ENCODE measurements around the gene SGCA. TPM values are rescaled to one million over a fixed set of nuclear protein-coding genes. Genes with fewer than 3 reads are reported as not detected.

The SGCA gene
- total RNA-seq, 1 experiment from 2014 or later = 0.24 TPM

DNA sequence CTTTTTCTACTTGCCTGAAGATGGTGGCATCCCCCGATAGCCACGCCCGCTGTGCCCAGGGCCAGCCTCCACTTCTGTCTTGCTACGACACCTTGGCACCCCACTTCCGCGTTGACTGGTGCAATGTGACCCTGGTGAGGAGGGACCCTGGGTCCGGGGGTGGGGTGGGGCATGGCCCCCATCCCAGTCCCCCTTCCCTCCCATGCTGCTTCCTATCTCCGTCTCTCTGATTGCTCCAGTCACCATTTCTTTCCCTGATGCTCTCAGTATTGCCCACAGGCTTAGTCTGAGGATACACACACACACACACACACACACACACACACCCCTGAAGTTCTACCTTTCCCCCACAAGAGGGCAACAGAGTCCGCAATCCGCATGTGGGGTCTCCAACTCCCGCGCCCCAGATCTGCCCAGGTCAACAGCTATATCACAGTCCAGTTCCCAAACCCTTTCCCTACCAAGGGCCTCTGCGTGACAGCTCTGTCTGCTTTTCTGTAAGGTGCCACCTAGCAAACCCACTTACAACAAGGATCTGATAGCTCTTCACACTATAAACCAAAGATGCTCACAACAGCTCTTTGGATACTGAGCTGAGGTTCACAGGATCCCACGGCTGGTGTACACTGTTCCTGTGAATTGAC is 3.4 kb downstream of the SGCA start:
- peak; percentile 91 for DNase-seq
- Histone ChIP-seq H3K9ac (ENCODE audit: extremely low read depth, insufficient read length, low read length) (no peak overlapping the region), H3K79me1 (ENCODE audit: insufficient read depth, low read depth, low read length, poor library complexity, severe bottlenecking) (no peaks in the 10 kb centered on the region), H2BK15ac (ENCODE audit: low read depth, low read length) (no peak overlapping the region), H2BK120ac (ENCODE audit: low read depth, low read length, poor library complexity, severe bottlenecking) (no peak overlapping the region), H3K79me2 (ENCODE audit: insufficient read depth, low read length) (no peaks in the 10 kb centered on the region), H2BK5ac (ENCODE audit: insufficient read length, low read length) (no peak overlapping the region), H2AFZ (ENCODE audit: low read length) (no peak overlapping the region), H3K4me1 (ENCODE audit: insufficient read depth, low read length) (peaks cover 3% of the 10 kb centered on the region; the same call in 1 of the 2 replicates), H2BK12ac (ENCODE audit: insufficient read length, low read depth, low read length) (no peak overlapping the region), H3K18ac (ENCODE audit: insufficient read length, low read depth, low read length) (no peak overlapping the region), H4K5ac (ENCODE audit: insufficient read length, low read depth, low read length) (no peak overlapping the region), H3K56ac (ENCODE audit: insufficient read length, low read depth, low read length) (no peak overlapping the region), H3K23me2 (ENCODE audit: insufficient read length, low read depth, low read length, poor library complexity, severe bottlenecking) (no peaks in the 10 kb centered on the region), H3K4ac (ENCODE audit: low read depth, low read length) (no peak overlapping the region), H4K20me1 (ENCODE audit: control insufficient read depth, insufficient read depth, insufficient read length) (no peaks in the 10 kb centered on the region), H2AK5ac (ENCODE audit: insufficient read length, low read length) (no peak overlapping the region), H3K4me2 (ENCODE audit: insufficient read depth, insufficient read length, low read length) (no peak overlapping the region), H4K8ac (replicated peaks; ENCODE audit: insufficient read length, low read depth, low read length) (no peak overlapping the region), H3K27ac (ENCODE audit: insufficient read length, low read depth, low read length) (no peak overlapping the region), H3T11ph (ENCODE audit: low read length) (no peak overlapping the region), H3K9me3 (ENCODE audit: control insufficient read depth, low read depth, low read length) (no peaks in the 10 kb centered on the region), H3K14ac (ENCODE audit: insufficient read depth, low read length) (no peak overlapping the region), H4K91ac (ENCODE audit: insufficient read length, low read depth, low read length) (no peak overlapping the region), H3K23ac (ENCODE audit: insufficient read length, low read depth, low read length) (no peak overlapping the region), H2BK20ac (ENCODE audit: low read depth, low read length, poor library complexity, severe bottlenecking) (no peak overlapping the region), H3K27me3 (ENCODE audit: insufficient read depth, low read length) (no peaks in the 10 kb centered on the region)
- no CpG with 5 or more reads among the region's 14 CpGs for WGBS (ENCODE audit: extremely low coverage, insufficient read length, low lambda C conversion rate)
- TF ChIP-seq CTCF (conservative IDR thresholded peaks at IDR 0.05) = peak; percentile 67
- Mint-ChIP-seq H3K9me3 (no peaks in the 10 kb centered on the region; a peak in 1 of 5 replicates), H3K36me3 (ENCODE audit: insufficient read depth in 1 of 3, low read depth in 3 of 3) (no peaks in the 10 kb centered on the region), H3K27ac (peak overlapping the region in 1 of 3 experiments; percentile 13; a peak in 1 of 7 replicates), H3K27me3 (ENCODE audit: low read depth) (peaks cover 4% of the 10 kb centered on the region), H3K4me1 (peaks cover 20 to 49% of the 10 kb centered on the region in 2 experiments), H3K4me3 (no peak overlapping the region)

Measured in H9 (cell line).